Psoas muscle (tissue), 8 donors: Measurements from ENCODE around the gene UBAC2. TPM values are rescaled to one million over a fixed set of nuclear protein-coding genes. Genes with fewer than 3 reads are reported as not detected.

ENCODE experiments used
- ATAC-seq, 4 donors: fragments of 200-7000 bp; cut with Tn5 transposase; one replicate each; pipeline ENCODE4 v1.9.1; 2020; ENCODE audit warnings: moderate library complexity in 3 of 4, mild to moderate bottlenecking in 2 of 4
- DNase-seq, 2 donors: peaks; one replicate each; pipeline ENCODE4 v3.0.0-alpha.2; 2020
- H3K27ac ChIP-seq: fragments of 200-600 bp; one replicate; pipeline ENCODE4 v1.8.0; 2022
- H3K27me3 ChIP-seq, 3 donors: fragments of 200-600 bp in 1 of 3; one replicate each; pipeline versions ENCODE4 v1.6.1 to v1.8.0; 2013 to 2022; ENCODE audit warnings: low read length in 2 of 3, mild to moderate bottlenecking in 2 of 3, moderate library complexity in 1 of 3; ENCODE audit not compliant: insufficient read depth in 3 of 3
- H3K36me3 ChIP-seq, 2 donors: fragments of 200-600 bp in 1 of 2; one replicate each; pipeline versions ENCODE4 v1.6.1 to v1.8.0; 2013 to 2022; ENCODE audit warnings: low read depth in 1 of 2, mild to moderate bottlenecking in 1 of 2, moderate library complexity in 1 of 2; ENCODE audit not compliant: insufficient read depth in 1 of 2
- H3K4me1 ChIP-seq: fragments of 200-600 bp; one replicate; pipeline ENCODE4 v1.8.0; 2022
- H3K4me3 ChIP-seq: fragments of 200-600 bp; one replicate; pipeline ENCODE4 v1.8.0; 2022; ENCODE audit warnings: mild to moderate bottlenecking
- H3K9me3 ChIP-seq: fragments of 200-600 bp; one replicate; pipeline ENCODE4 v1.8.0; 2022
- WGBS, 3 donors: extraction: QIAGEN DNeasy Blood & Tissue Kit; methylation state at CpG; one replicate each; pipeline versions ENCODE4 v1.1.6 to v1.1.7; 2013; 5-methylcytosine and 5-hydroxymethylcytosine counted together
- intact Hi-C, 2 donors: fragments of 100-400 bp; cut with DNase I; formaldehyde crosslinking; loops; one replicate each; pipeline versions ENCODE4 v1.11.0 to v1.14.2; 2022
- polyA plus RNA-seq, 3 donors: library from polyadenylated mRNA; stranded (reverse); fragments of 200-250 nt; gene quantifications; one replicate each; pipeline ENCODE4 v1.2.3, GENCODE V29; 2013
- total RNA-seq, 4 donors: library from RNA; stranded (reverse); fragmentation: NEBNext Ultra II Directional in 2 of 4; extraction: Animal tissue kit (Norgen Biotek cat#: 25700) in 2 of 4; gene quantifications; one replicate each; pipeline versions ENCODE4 v1.2.1 to v1.2.4, GENCODE V29; 2021 to 2023
- TF ChIP-seq, protein P1 (sequence below): fragments of 200-600 bp; IDR thresholded peaks from one replicate; pipeline ENCODE4 v1.8.0; 2022; ENCODE audit warnings: antibody characterized with exemption
- donor health status: healthy with polysubstance abuse.
- donor health status: DM: no; HTN: no; CAD: no; lungs with moderate emphysema.
- donor health status: Bipolar disorder and iron deficiency.
- donor health status: healthy.
- donor health status: DM: yes; HTN: yes; CAD: no.
- donor health status: DM: no; HTN: no; CAD: no.
- donor health status: DM: no; HTN: no; CAD: no.
- donor health status: DM: yes; HTN: yes; CAD: no.

The UBAC2 gene
- total and polyA plus RNA-seq, 7 donors = 54.1 to 97.1 (median 71.7) TPM

DNA sequence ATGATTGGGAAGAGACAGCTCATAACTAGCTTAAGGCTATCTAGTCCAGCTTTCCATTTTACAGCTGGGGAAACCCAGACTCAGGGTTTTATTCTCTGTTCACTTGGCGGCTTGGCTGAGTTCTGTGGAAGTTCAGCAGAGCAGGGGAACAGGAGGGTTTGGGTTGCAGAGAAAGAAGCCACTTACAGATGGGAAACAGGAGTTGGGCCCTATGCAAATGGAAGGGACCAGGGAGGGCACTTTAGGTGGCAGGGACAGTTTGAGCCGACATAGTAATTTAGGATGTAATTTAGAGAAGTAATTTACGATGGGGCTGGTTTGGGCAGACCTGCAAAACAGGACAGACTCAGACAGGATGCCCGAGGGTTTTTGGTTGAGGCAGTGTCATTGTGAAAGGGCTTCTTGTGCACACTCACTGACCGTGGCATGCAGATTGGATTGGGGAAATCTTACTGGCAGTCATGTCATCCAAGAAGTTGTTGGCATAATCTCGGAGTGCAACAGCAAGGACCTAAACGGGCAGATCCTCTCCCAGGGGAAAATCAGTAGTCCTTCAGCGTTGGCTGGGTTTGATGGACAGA, 153.8 kb downstream of the UBAC2 start:
- no peaks in the 10 kb centered on the region for H3K27me3 ChIP-seq
- H3K4me3 ChIP-seq = no peak overlapping the region
- H3K27ac ChIP-seq = no peak overlapping the region
- WGBS, 3 donors = 35 to 63% (median 36%) methylated on average over 8 of the region's 8 CpGs
- peak in 2 of 4 donors; percentile 35 to 57 for ATAC-seq
- DNase-seq = no peak
- intact Hi-C loops = no loop called here
- no peaks in the 10 kb centered on the region for H3K4me1 ChIP-seq
- H3K36me3 ChIP-seq = peaks cover 0 to 79% of the 10 kb centered on the region in 2 donors
- TF ChIP-seq, protein P1, sequence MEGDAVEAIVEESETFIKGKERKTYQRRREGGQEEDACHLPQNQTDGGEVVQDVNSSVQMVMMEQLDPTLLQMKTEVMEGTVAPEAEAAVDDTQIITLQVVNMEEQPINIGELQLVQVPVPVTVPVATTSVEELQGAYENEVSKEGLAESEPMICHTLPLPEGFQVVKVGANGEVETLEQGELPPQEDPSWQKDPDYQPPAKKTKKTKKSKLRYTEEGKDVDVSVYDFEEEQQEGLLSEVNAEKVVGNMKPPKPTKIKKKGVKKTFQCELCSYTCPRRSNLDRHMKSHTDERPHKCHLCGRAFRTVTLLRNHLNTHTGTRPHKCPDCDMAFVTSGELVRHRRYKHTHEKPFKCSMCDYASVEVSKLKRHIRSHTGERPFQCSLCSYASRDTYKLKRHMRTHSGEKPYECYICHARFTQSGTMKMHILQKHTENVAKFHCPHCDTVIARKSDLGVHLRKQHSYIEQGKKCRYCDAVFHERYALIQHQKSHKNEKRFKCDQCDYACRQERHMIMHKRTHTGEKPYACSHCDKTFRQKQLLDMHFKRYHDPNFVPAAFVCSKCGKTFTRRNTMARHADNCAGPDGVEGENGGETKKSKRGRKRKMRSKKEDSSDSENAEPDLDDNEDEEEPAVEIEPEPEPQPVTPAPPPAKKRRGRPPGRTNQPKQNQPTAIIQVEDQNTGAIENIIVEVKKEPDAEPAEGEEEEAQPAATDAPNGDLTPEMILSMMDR = no peak
- H3K9me3 ChIP-seq = no peaks in the 10 kb centered on the region

DNA sequence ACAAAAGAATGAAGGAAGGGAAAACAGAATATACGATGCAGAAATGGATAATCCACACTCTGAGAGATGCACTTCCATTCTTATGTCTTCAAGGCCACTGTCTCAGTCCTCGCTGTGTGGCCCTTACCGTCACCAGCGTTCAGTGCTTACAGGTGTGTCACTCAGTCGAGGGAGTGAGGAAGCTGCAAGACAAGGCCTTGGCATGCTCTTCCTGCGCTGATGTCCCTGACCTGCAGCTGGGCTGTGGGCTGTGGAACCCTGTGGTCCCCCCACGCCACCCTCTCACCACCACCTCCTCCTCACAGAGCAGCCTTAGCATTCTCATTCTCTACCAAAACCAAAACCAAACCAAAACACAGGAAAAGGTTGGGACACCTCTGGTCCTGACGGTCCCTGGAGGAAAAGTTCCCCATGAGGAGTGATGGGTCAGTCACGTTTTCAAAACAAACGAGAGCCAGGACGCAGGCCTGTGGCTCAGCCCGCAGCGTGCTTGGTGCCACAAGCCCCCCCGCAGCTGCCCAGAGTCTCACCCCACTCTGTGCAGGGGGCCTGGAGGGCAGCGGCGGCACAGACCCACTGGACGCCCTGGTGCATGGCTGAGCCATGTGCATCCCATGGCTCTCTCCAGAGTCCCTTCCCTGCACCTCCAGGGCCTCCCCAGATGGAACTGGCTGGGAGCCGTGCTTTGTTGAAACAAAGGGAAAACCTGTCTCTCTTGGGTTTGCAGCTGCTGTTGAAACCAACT, 154.8 kb downstream of the UBAC2 start:
- WGBS, 3 donors = 92 to 95% (median 93%) methylated on average over 18 of the region's 18 CpGs
- no peak for ATAC-seq
- peak overlapping the region; percentile 42 for H3K27ac ChIP-seq
- H3K36me3 ChIP-seq = peaks cover 0 to 79% of the 10 kb centered on the region in 2 donors
- no peaks in the 10 kb centered on the region for H3K9me3 ChIP-seq
- TF ChIP-seq, protein P1 = no peak
- intact Hi-C loops = no loop called here
- H3K4me1 ChIP-seq = no peaks in the 10 kb centered on the region
- no peaks in the 10 kb centered on the region for H3K27me3 ChIP-seq
- DNase-seq = peak in 1 of 2 donors; percentile 30
- no peak overlapping the region for H3K4me3 ChIP-seq

GRCh38 chr13:99356012-99356261, 155.3 kb downstream of the UBAC2 start:
- ATAC-seq (no peak), DNase-seq (no peak)
- Histone ChIP-seq H3K4me1 (no peaks in the 10 kb centered on the region), H3K36me3 (peaks cover 0 to 78% of the 10 kb centered on the region in 2 donors), H3K27ac (peak overlapping the region; percentile 42), H3K4me3 (peak overlapping the region; percentile 27), H3K27me3 (no peaks in the 10 kb centered on the region), H3K9me3 (no peaks in the 10 kb centered on the region)
- intact Hi-C loops = no loop called here
- TF ChIP-seq, protein P1 = no peak
- 6 to 28% (median 20%) methylated on average over 1 of the region's 1 CpG for WGBS, 3 donors

GRCh38 chr13:99356262-99357091, 155.8 kb downstream of the UBAC2 start:
- Histone ChIP-seq H3K4me1 (no peaks in the 10 kb centered on the region), H3K27ac (peak overlapping the region; percentile 42), H3K4me3 (peak overlapping the region; percentile 27), H3K36me3 (peaks cover 0 to 79% of the 10 kb centered on the region in 2 donors), H3K9me3 (no peaks in the 10 kb centered on the region), H3K27me3 (no peaks in the 10 kb centered on the region)
- intact Hi-C loops = no loop called here
- TF ChIP-seq, protein P1 = no peak
- peak; percentile 29 to 55 (median 30) for ATAC-seq
- WGBS, 3 donors = 48 to 53% (median 49%) methylated on average over 10 of the region's 10 CpGs
- peak in 1 of 2 donors; percentile 60 for DNase-seq
